Measurements from ENCODE around the gene NLGN4Y. TPM values are rescaled to one million over a fixed set of nuclear protein-coding genes. Genes with fewer than 3 reads are reported as not detected.

The NLGN4Y gene
- total and polyA plus RNA-seq, 12 donors, result 0.23 to 1.4 (median 0.71) TPM; not detected in 3

- no peaks in the 10 kb centered on the region for H3K36me3 ChIP-seq
- no peaks in the 10 kb centered on the region for H3K9me3 ChIP-seq
- H3K27me3 ChIP-seq, result peaks cover 0 to 11% (median 4%) of the 10 kb centered on the region in 7 donors
- no peak for DNase-seq
- H3K4me3 ChIP-seq, result no peak overlapping the region
- ATAC-seq, result no peak
- intact Hi-C loops (cut with DNase I), result no loop called here
- H3K27ac ChIP-seq, result no peak overlapping the region
- 65 to 69% methylated on average over 7 of the region's 7 CpGs for WGBS, 2 donors
- no peak for TF ChIP-seq CTCF (IDR thresholded peaks at IDR 0.05)
- no peaks in the 10 kb centered on the region for H3K4me1 ChIP-seq
Observed at GRCh38 chrY:14528361-14528760, 4.0 kb downstream of the NLGN4Y start.

- Histone ChIP-seq H3K4me3 (no peak overlapping the region), H3K9me3 (no peaks in the 10 kb centered on the region), H3K4me1 (no peaks in the 10 kb centered on the region), H3K27ac (no peak overlapping the region), H3K27me3 (no peaks in the 10 kb centered on the region), H3K36me3 (no peaks in the 10 kb centered on the region)
- intact Hi-C loops (cut with DNase I), result no loop called here
- ATAC-seq (no peak), DNase-seq (no peak)
- TF ChIP-seq CTCF (IDR thresholded peaks at IDR 0.05), result no peak
Observed at GRCh38 chrY:14536703-14537102, 12.4 kb downstream of the NLGN4Y start.

- intact Hi-C loops (cut with DNase I), result no loop called here
- no peak overlapping the region for H3K4me3 ChIP-seq
- no peaks in the 10 kb centered on the region for H3K36me3 ChIP-seq
- peaks cover 0 to 6% (median 0%) of the 10 kb centered on the region in 11 donors for H3K9me3 ChIP-seq
- no peaks in the 10 kb centered on the region for H3K4me1 ChIP-seq
- no peaks in the 10 kb centered on the region for H3K27me3 ChIP-seq
- ATAC-seq (no peak), DNase-seq (no peak)
- WGBS, 2 donors, result 92 to 98% methylated on average over 5 of the region's 5 CpGs
- TF ChIP-seq CTCF (IDR thresholded peaks at IDR 0.05), result no peak
- H3K27ac ChIP-seq, result no peak overlapping the region
Observed at GRCh38 chrY:14543506-14543905, 19.2 kb downstream of the NLGN4Y start.

GRCh38 chrY:14581294-14581693 lies 57.0 kb downstream of the NLGN4Y start:
- no peak for DNase-seq
- Histone ChIP-seq H3K27ac (no peak overlapping the region), H3K4me3 (no peak overlapping the region), H3K27me3 (no peaks in the 10 kb centered on the region), H3K36me3 (no peaks in the 10 kb centered on the region), H3K9me3 (no peaks in the 10 kb centered on the region), H3K4me1 (no peaks in the 10 kb centered on the region)
- ATAC-seq, result no peak
- 65 to 67% methylated on average over 3 of the region's 3 CpGs for WGBS, 2 donors
- no peak for TF ChIP-seq CTCF (IDR thresholded peaks at IDR 0.05)
- intact Hi-C loops (cut with DNase I), result no loop called here

GRCh38 chrY:14586725-14587124 lies 62.4 kb downstream of the NLGN4Y start:
- Histone ChIP-seq H3K9me3 (no peaks in the 10 kb centered on the region), H3K36me3 (no peaks in the 10 kb centered on the region), H3K4me3 (no peak overlapping the region), H3K27ac (no peak overlapping the region), H3K4me1 (no peaks in the 10 kb centered on the region), H3K27me3 (no peaks in the 10 kb centered on the region)
- TF ChIP-seq CTCF (IDR thresholded peaks at IDR 0.05), result no peak
- intact Hi-C loops (cut with DNase I), result no loop called here
- WGBS, 2 donors, result 54 to 57% methylated on average over 4 of the region's 4 CpGs
- ATAC-seq, result no peak
- DNase-seq, result no peak

All from heart right ventricle (tissue), 16 donors.